Transverse colon (tissue), 4 donors: ENCODE data around the gene NKD1. TPM values are rescaled to one million over a fixed set of nuclear protein-coding genes. Genes with fewer than 3 reads are reported as not detected.

Source experiments
- DNase-seq: peaks from one replicate; pipeline ENCODE4 v3.0.0-alpha.2; 2019
- H3K27ac ChIP-seq, 4 donors: fragments of 200-600 bp; sonication (generic); 2 replicates each; pipeline ENCODE4 v1.5.1; 2016 to 2018; ENCODE audit warnings: inconsistent platforms in 4 of 4
- H3K27me3 ChIP-seq: fragments of 200-600 bp; sonication (generic); 2 replicates; pipeline ENCODE4 v1.5.1; 2017; ENCODE audit warnings: inconsistent platforms
- H3K36me3 ChIP-seq, 4 donors: fragments of 200-600 bp; sonication (generic); 2 replicates each; pipeline ENCODE4 v1.5.1; 2017 to 2019; ENCODE audit warnings: inconsistent platforms in 4 of 4
- H3K4me1 ChIP-seq, 4 donors: fragments of 200-600 bp; sonication (generic); 2 replicates each; pipeline ENCODE4 v1.5.1; 2017 to 2020; ENCODE audit warnings: inconsistent platforms in 4 of 4
- H3K4me3 ChIP-seq, 4 donors: fragments of 200-600 bp; sonication (generic); 1 replicate in 1 of 4; 2 replicates in 3 of 4; pipeline versions ENCODE4 v1.5.1 to v1.6.1; 2017 to 2019; ENCODE audit warnings: inconsistent platforms in 4 of 4
- H3K9me3 ChIP-seq, 2 donors: fragments of 200-600 bp; sonication (generic); 2 replicates each; pipeline ENCODE4 v1.5.1; 2017 to 2019; ENCODE audit warnings: inconsistent platforms in 2 of 2
- EP300 ChIP-seq: sonication (generic); formaldehyde crosslinking; IDR thresholded peaks from one replicate; pipeline ENCODE4 v1.6.1; 2017; ENCODE audit warnings: antibody characterized with exemption, low read depth
- POLR2A ChIP-seq: fragments of 450-650 bp; IDR thresholded peaks from one replicate; pipeline ENCODE4 v1.6.1; 2016; ENCODE audit warnings: antibody characterized with exemption, mild to moderate bottlenecking, moderate library complexity
- POLR2AphosphoS5 ChIP-seq, 3 donors: sonication (generic); formaldehyde crosslinking; IDR thresholded peaks; one replicate each; pipeline ENCODE4 v1.6.1; 2016; ENCODE audit warnings: antibody characterized with exemption in 3 of 3
- WGBS, 2 donors: methylation state at CpG; one replicate each; pipeline ENCODE4 v1.1.5; 2018; ENCODE audit warnings: low coverage in 1 of 2; 5-methylcytosine and 5-hydroxymethylcytosine counted together
- in situ Hi-C, 4 donors: fragments of 200-750 bp; cut with MboI; loops; one replicate each; pipeline versions ENCODE4 v1.15.0 to v1.15.1; 2017; ENCODE audit warnings: low sequenced_read_pairs in 3 of 4, low pct_ligation_motif_present in 1 of 4, low pct_unique_long_range_greater_than_20kb in 1 of 4
- intact Hi-C: fragments of 100-400 bp; cut with DNase I; formaldehyde crosslinking; loops from one replicate; pipeline ENCODE4 v1.15.1; 2023; ENCODE audit warnings: low total_unique reads
- total RNA-seq, 4 donors: library from RNA; depleted of rRNA; stranded (reverse); fragments of >200 nt; gene quantifications; one replicate each; pipeline ENCODE4 v1.1.0, GENCODE V29; 2016
- TF ChIP-seq, protein P1 (sequence below), 5 experiments: fragments of 200-600 bp in 3 of 5; fragments of 450-650 bp in 2 of 5; sonication (generic) in 3 of 5; IDR thresholded peaks; 1 replicate in 2 of 5; 2 replicates in 3 of 5; pipeline ENCODE4 v1.5.1; 2016 to 2017; ENCODE audit warnings: antibody characterized with exemption in 5 of 5, inconsistent platforms in 3 of 5, mild to moderate bottlenecking in 2 of 5, moderate library complexity in 1 of 5

Gene NKD1
- total RNA-seq, 4 donors from 2014 or later = 1.7 to 98.1 (median 2.5) TPM

DNA sequence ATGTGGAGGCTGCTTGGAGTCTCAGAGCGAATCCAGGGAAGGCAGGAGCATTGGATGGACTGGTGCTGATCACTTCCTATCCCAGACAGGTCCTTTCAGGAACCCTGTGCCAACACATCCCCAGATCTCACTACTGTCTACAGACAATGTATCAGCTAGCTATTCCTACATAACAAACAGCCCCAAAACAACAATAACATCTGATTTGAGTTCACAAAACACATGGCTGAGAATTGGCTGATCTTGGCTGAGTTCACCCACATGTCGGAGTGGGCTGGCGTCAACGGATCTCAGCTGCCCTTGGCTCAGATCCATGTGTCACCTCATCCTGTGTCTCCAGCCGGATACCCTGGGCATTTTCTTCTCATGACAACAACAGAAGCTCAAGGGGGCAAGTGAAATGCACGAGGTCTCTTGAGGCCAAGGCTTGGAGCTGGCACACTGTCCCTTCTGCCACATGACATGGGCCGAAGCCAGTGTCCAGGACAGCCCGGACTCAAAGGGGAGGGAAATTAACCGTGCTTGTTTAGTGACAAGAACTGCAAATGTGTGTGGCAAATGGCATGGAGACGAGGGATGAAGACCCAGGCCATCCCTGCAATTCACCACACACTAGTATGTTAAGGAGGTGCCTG is 114.2 kb downstream of the NKD1 start:
- no peaks in the 10 kb centered on the region for H3K27me3 ChIP-seq
- no peak for DNase-seq
- 94 to 100% methylated on average over 6 to 10 of the region's 10 CpGs for WGBS, 2 donors
- no peak overlapping the region for H3K27ac ChIP-seq
- peaks cover 0 to 10% (median 6%) of the 10 kb centered on the region in 4 donors for H3K4me1 ChIP-seq
- H3K9me3 ChIP-seq = no peaks in the 10 kb centered on the region
- H3K36me3 ChIP-seq = no peaks in the 10 kb centered on the region
- intact Hi-C loops = loop anchor here (10.0 kb wide), 1 partner anchor 288 kb away; no protein-coding TSS in a partner anchor
- H3K4me3 ChIP-seq = no peak overlapping the region
- in situ Hi-C loops = loop anchor here (10.0 to 25.0 kb wide), 5 partner anchors 288 to 638 kb away; partner anchors contain the start of genes BRD7 (in 2 of the 4) and CNEP1R1 (in 1 of the 4)
- no peak for TF ChIP-seq EP300
- TF ChIP-seq, protein P1, sequence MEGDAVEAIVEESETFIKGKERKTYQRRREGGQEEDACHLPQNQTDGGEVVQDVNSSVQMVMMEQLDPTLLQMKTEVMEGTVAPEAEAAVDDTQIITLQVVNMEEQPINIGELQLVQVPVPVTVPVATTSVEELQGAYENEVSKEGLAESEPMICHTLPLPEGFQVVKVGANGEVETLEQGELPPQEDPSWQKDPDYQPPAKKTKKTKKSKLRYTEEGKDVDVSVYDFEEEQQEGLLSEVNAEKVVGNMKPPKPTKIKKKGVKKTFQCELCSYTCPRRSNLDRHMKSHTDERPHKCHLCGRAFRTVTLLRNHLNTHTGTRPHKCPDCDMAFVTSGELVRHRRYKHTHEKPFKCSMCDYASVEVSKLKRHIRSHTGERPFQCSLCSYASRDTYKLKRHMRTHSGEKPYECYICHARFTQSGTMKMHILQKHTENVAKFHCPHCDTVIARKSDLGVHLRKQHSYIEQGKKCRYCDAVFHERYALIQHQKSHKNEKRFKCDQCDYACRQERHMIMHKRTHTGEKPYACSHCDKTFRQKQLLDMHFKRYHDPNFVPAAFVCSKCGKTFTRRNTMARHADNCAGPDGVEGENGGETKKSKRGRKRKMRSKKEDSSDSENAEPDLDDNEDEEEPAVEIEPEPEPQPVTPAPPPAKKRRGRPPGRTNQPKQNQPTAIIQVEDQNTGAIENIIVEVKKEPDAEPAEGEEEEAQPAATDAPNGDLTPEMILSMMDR (IDR thresholded peaks at IDR 0.05) = no peak
- TF ChIP-seq POLR2AphosphoS5 (IDR thresholded peaks at IDR 0.05) = no peak
- no peak for TF ChIP-seq POLR2A

DNA sequence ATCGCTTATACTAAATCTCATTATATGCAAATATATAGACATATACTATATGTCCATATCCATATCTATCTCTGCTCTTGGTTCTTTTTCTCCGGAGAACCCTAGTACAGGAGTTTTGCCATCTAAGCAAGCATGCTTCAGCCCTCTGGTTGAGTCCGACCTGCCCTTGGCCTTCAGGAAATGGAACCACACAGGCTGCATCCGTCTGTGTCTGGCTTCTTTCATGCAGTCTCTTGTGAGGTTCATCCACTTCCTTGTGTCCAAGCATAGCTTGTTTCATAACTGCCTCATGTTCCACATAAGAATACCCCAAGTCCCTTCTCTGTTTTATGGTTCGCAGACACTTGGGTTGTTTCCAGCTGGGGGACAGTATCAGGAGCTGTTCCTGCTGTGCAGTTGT is 116.1 kb downstream of the NKD1 start:
- 90 to 92% methylated on average over 5 of the region's 5 CpGs for WGBS, 2 donors
- Histone ChIP-seq H3K4me3 (no peak overlapping the region), H3K27ac (no peak overlapping the region), H3K4me1 (peaks cover 0 to 10% (median 6%) of the 10 kb centered on the region in 4 donors), H3K9me3 (no peaks in the 10 kb centered on the region), H3K27me3 (no peaks in the 10 kb centered on the region), H3K36me3 (no peaks in the 10 kb centered on the region)
- intact Hi-C loops (loop anchor here (10.0 kb wide), 1 partner anchor 289 kb away; no protein-coding TSS in a partner anchor), in situ Hi-C loops (loop anchor here (10.0 to 25.0 kb wide), 5 partner anchors 289 to 639 kb away; partner anchors contain the start of genes BRD7 (in 2 of the 4) and CNEP1R1 (in 1 of the 4))
- TF ChIP-seq POLR2A = no peak
- TF ChIP-seq, protein P1 (IDR thresholded peaks at IDR 0.05) = no peak
- TF ChIP-seq POLR2AphosphoS5 (IDR thresholded peaks at IDR 0.05) = no peak
- no peak for TF ChIP-seq EP300
- no peak for DNase-seq

GRCh38 chr16:50665128-50665878 is 117.1 kb downstream of the NKD1 start:
- in situ Hi-C loops = loop anchor here (10.0 to 25.0 kb wide), 5 partner anchors 291 to 641 kb away; partner anchors contain the start of genes BRD7 (in 2 of the 4) and CNEP1R1 (in 1 of the 4)
- no peaks in the 10 kb centered on the region for H3K9me3 ChIP-seq

More at GRCh38 chr16:50665128-50665878, 117.1 kb downstream of the NKD1 start:
- 28 to 50% methylated on average over 4 to 40 of the region's 40 CpGs for WGBS, 2 donors
- Histone ChIP-seq H3K36me3 (no peaks in the 10 kb centered on the region), H3K4me1 (peaks cover 0 to 10% (median 6%) of the 10 kb centered on the region in 4 donors), H3K27ac (peak overlapping the region; percentile 36 to 69 (median 68)), H3K27me3 (no peaks in the 10 kb centered on the region), H3K4me3 (peak overlapping the region; percentile 18 to 54 (median 32))
- intact Hi-C loops = loop anchor here (10.0 kb wide), 1 partner anchor 291 kb away; no protein-coding TSS in a partner anchor
- TF ChIP-seq, protein P1 (IDR thresholded peaks at IDR 0.05) = peak; percentile 81 to 94 (median 91)
- no peak for TF ChIP-seq POLR2A
- no peak for TF ChIP-seq EP300
- peak; percentile 82 for DNase-seq
